Keratinocyte (primary cell): ENCODE results near the gene PIPOX. TPM values are rescaled to one million over a fixed set of nuclear protein-coding genes. Genes with fewer than 3 reads are reported as not detected.

Experiments
- DNase-seq: peaks from one replicate; pipeline ENCODE4 v3.0.0-alpha.2; 2011; ENCODE audit warnings: low read depth, missing footprints, low spot score
- FAIRE-seq: peaks from 2 replicates; lab custom pipeline; 2011; peaks lifted over from hg19 to GRCh38; lab: Jason Lieb, UNC
- H2AFZ ChIP-seq: 2 replicates; pipeline ENCODE4 v1.6.0; 2012; ENCODE audit warnings: low read length, control low read depth, inconsistent platforms; ENCODE audit not compliant: control insufficient read depth
- H3K27ac ChIP-seq: 2 replicates; pipeline ENCODE4 v1.5.1; 2011; ENCODE audit warnings: low read length; ENCODE audit not compliant: control insufficient read depth, insufficient read depth
- H3K27me3 ChIP-seq: 3 replicates; pipeline ENCODE4 v1.6.0; 2011; ENCODE audit warnings: low read length; ENCODE audit not compliant: control insufficient read depth, insufficient read depth; ENCODE audit errors: extremely low read depth
- H3K36me3 ChIP-seq, 2 experiments: 2 replicates in 1 of 2; 3 replicates in 1 of 2; pipeline ENCODE4 v1.5.1; 2011; ENCODE audit warnings: low read length in 2 of 2, mild to moderate bottlenecking in 1 of 2; ENCODE audit not compliant: control insufficient read depth in 2 of 2, insufficient read depth in 2 of 2; ENCODE audit errors: extremely low read depth in 1 of 2
- H3K4me1 ChIP-seq: 3 replicates; pipeline ENCODE4 v1.5.1; 2011; ENCODE audit warnings: low read length; ENCODE audit not compliant: control insufficient read depth, insufficient read depth; ENCODE audit errors: extremely low read depth
- H3K4me2 ChIP-seq: 3 replicates; pipeline ENCODE4 v1.6.0; 2011; ENCODE audit warnings: low read depth, low read length; ENCODE audit not compliant: control insufficient read depth, insufficient read depth; ENCODE audit errors: extremely low read depth
- H3K4me3 ChIP-seq, 3 experiments: fragments of 200-600 bp in 1 of 3; sonication (generic) in 1 of 3; 2 replicates in 2 of 3; 3 replicates in 1 of 3; pipeline ENCODE4 v1.5.1; 2011 to 2016; ENCODE audit warnings: low read length in 3 of 3, mild to moderate bottlenecking in 3 of 3, control low read depth in 2 of 3, inconsistent platforms in 1 of 3, low read depth in 1 of 3, mixed read lengths in 1 of 3, mixed run types in 1 of 3, moderate library complexity in 1 of 3; ENCODE audit not compliant: control insufficient read depth in 2 of 3, insufficient read depth in 2 of 3; ENCODE audit errors: extremely low read depth in 1 of 3
- H3K79me2 ChIP-seq: 2 replicates; pipeline ENCODE4 v1.6.0; 2012; ENCODE audit warnings: low read length; ENCODE audit not compliant: control insufficient read depth, insufficient read depth
- H3K9ac ChIP-seq: 3 replicates; pipeline ENCODE4 v1.6.0; 2011; ENCODE audit warnings: low read length; ENCODE audit not compliant: control insufficient read depth, insufficient read depth; ENCODE audit errors: extremely low read depth
- H3K9me1 ChIP-seq: 3 replicates; pipeline ENCODE4 v1.6.0; 2011; ENCODE audit warnings: low read length; ENCODE audit not compliant: control insufficient read depth, insufficient read depth; ENCODE audit errors: extremely low read depth
- H3K9me3 ChIP-seq: 2 replicates; pipeline ENCODE4 v1.5.1; 2012; ENCODE audit warnings: low read depth, low read length; ENCODE audit not compliant: control insufficient read depth
- H4K20me1 ChIP-seq: 3 replicates; pipeline ENCODE4 v1.6.0; 2011; ENCODE audit warnings: low read length; ENCODE audit not compliant: control insufficient read depth, insufficient read depth; ENCODE audit errors: extremely low read depth
- CTCF ChIP-seq, 3 experiments: IDR thresholded peaks in 1 of 3; conservative IDR thresholded peaks in 1 of 3; optimal IDR thresholded peaks in 1 of 3; 2 replicates in 2 of 3; 3 replicates in 1 of 3; pipeline versions ENCODE3 to v1.5.1; 2011; ENCODE audit warnings: low read length in 3 of 3, mild to moderate bottlenecking in 3 of 3, moderate library complexity in 2 of 3, control low read depth in 1 of 3, inconsistent platforms in 1 of 3; ENCODE audit not compliant: insufficient read depth in 2 of 3; ENCODE audit errors: extremely low read depth in 1 of 3
- EZH2 ChIP-seq: IDR thresholded peaks from one replicate; pipeline ENCODE4 v1.6.1; 2012; ENCODE audit warnings: inconsistent platforms, mild to moderate bottlenecking, low read length, moderate library complexity
- dilution Hi-C: fragments of 300-500 bp; cut with MboI; formaldehyde crosslinking; loops from one replicate; pipeline ENCODE4 v1.7.0; 2020; ENCODE audit warnings: low sequenced_read_pairs; ENCODE audit not compliant: extremely low pct_ligation_motif_present
- polyA plus RNA-seq, 5 experiments: library from polyadenylated mRNA; depleted of rRNA in 3 of 5; stranded (reverse) in 3 of 5; stranded (forward) in 1 of 5; unstranded in 1 of 5; fragments of >200 nt; gene quantifications; 1 replicate in 1 of 5; 2 replicates in 3 of 5; 3 replicates in 1 of 5; pipeline versions ENCODE4 v1.2.1 to v1.2.3, GENCODE V29; 2011 to 2012; ENCODE audit warnings: missing spikeins in 2 of 5, low read depth in 1 of 5, low replicate concordance in 1 of 5

Gene PIPOX
- polyA plus RNA-seq, 1 donor (not counting 4 experiments of a cell fraction or from before 2014, with no cell fraction given) = not detected

GRCh38 chr17:29066047-29066446, 23.1 kb downstream of the PIPOX start:
- Histone ChIP-seq H2AFZ (no peak overlapping the region), H3K9me3 (no peaks in the 10 kb centered on the region), H3K36me3 (no peaks in the 10 kb centered on the region), H3K4me2 (no peak overlapping the region), H3K27me3 (peaks cover 23% of the 10 kb centered on the region), H3K4me3 (no peak overlapping the region), H3K79me2 (no peaks in the 10 kb centered on the region), H4K20me1 (no peaks in the 10 kb centered on the region), H3K4me1 (peaks cover 6% of the 10 kb centered on the region), H3K9ac (no peak overlapping the region), H3K9me1 (no peaks in the 10 kb centered on the region), H3K27ac (no peak overlapping the region)
- dilution Hi-C loops = no loop called here
- no peak for FAIRE-seq
- no peak for TF ChIP-seq EZH2
- no peak for DNase-seq

DNA sequence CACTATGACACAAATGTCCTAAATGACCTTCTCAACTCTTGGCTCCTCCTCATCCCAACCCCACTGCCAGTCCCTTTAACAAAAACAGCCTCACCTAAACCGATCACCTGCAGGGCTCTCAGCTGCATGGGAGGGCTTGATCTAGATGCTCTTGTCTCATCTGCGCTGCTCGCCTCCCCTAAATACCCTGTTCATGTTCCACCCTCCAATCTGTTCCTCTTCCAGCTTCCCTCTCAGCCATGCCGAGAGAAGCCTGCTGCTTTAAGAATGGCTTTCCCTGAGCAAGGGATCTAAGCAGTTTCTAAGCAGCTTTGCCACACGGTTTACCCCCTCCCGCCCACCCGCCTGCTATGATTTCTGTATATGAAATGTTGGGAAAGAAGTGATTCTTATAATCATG, 23.7 kb downstream of the PIPOX start:
- Histone ChIP-seq H3K27me3 (peaks cover 23% of the 10 kb centered on the region), H3K9me1 (no peaks in the 10 kb centered on the region), H2AFZ (no peak overlapping the region), H3K79me2 (no peaks in the 10 kb centered on the region), H3K4me1 (peaks cover 6% of the 10 kb centered on the region), H3K9ac (no peak overlapping the region), H3K36me3 (no peaks in the 10 kb centered on the region), H3K27ac (no peak overlapping the region), H3K4me3 (no peak overlapping the region), H3K4me2 (no peak overlapping the region), H4K20me1 (no peaks in the 10 kb centered on the region), H3K9me3 (no peaks in the 10 kb centered on the region)
- DNase-seq = no peak
- TF ChIP-seq EZH2 (no peak), CTCF (optimal IDR thresholded peaks at IDR 0.05 in 1 of 3, IDR thresholded peaks at IDR 0.05 in 1 of 3, conservative IDR thresholded peaks at IDR 0.05 in 1 of 3; ENCODE audit: extremely low read depth in 1 of 3, insufficient read depth in 2 of 3, low read length in 3 of 3) (no peak)
- dilution Hi-C loops = no loop called here
- FAIRE-seq = no peak

- H3K4me1 ChIP-seq = peaks cover 6% of the 10 kb centered on the region
- no peak for FAIRE-seq
- H3K27ac ChIP-seq = no peak overlapping the region
- no peaks in the 10 kb centered on the region for H3K9me3 ChIP-seq
- H3K79me2 ChIP-seq = no peaks in the 10 kb centered on the region
- peaks cover 23% of the 10 kb centered on the region for H3K27me3 ChIP-seq
- H3K36me3 ChIP-seq = no peaks in the 10 kb centered on the region
- no peak overlapping the region for H3K4me3 ChIP-seq
- H3K9me1 ChIP-seq = no peaks in the 10 kb centered on the region
- no peak overlapping the region for H3K4me2 ChIP-seq
- dilution Hi-C loops = no loop called here
- no peak overlapping the region for H3K9ac ChIP-seq
- no peak overlapping the region for H2AFZ ChIP-seq
- no peak for TF ChIP-seq CTCF (optimal IDR thresholded peaks at IDR 0.05 in 1 of 3, IDR thresholded peaks at IDR 0.05 in 1 of 3, conservative IDR thresholded peaks at IDR 0.05 in 1 of 3; ENCODE audit: extremely low read depth in 1 of 3, insufficient read depth in 2 of 3, low read length in 3 of 3)
- TF ChIP-seq EZH2 = no peak
- no peaks in the 10 kb centered on the region for H4K20me1 ChIP-seq
- DNase-seq = no peak
Observed at GRCh38 chr17:29068818-29069217, 25.9 kb downstream of the PIPOX start.
